NCI-H82 treated with DMSO at 0.1 percent for 48 hours (cell line): ENCODE measurements around the gene C1QTNF1.

ENCODE experiments used
- DNase-seq: peaks from one replicate; lab custom pipeline; 2025; ENCODE audit not compliant: unreplicated experiment; lab: John Stamatoyannopoulos, UW

The C1QTNF1 gene

GRCh38 chr17:79088997-79089328 is 65.0 kb downstream of the C1QTNF1 start:
- DNase-seq, result no peak

GRCh38 chr17:79089720-79090442 is 65.9 kb downstream of the C1QTNF1 start:
- DNase-seq, result no peak

- no peak for DNase-seq
Observed at GRCh38 chr17:79090443-79091225, 66.7 kb downstream of the C1QTNF1 start.

GRCh38 chr17:79091226-79091670 is 67.3 kb downstream of the C1QTNF1 start:
- no peak for DNase-seq

GRCh38 chr17:79092567-79092966 is 68.6 kb downstream of the C1QTNF1 start:
- no peak for DNase-seq

GRCh38 chr17:79093270-79093669 is 69.3 kb downstream of the C1QTNF1 start:
- no peak for DNase-seq

GRCh38 chr17:79094261-79094660 is 70.3 kb downstream of the C1QTNF1 start:
- no peak for DNase-seq

- DNase-seq, result no peak
Observed at GRCh38 chr17:79095345-79096055, 71.5 kb downstream of the C1QTNF1 start.

GRCh38 chr17:79096477-79096876 is 72.5 kb downstream of the C1QTNF1 start:
- DNase-seq, result no peak

GRCh38 chr17:79097226-79098055 is 73.5 kb downstream of the C1QTNF1 start:
- no peak for DNase-seq

GRCh38 chr17:79098282-79098867 is 74.4 kb downstream of the C1QTNF1 start:
- DNase-seq, result no peak
